Gastrocnemius medialis (tissue), 4 donors: ENCODE results near the gene GAGE2A.

ENCODE experiments used
- POLR2A ChIP-seq, 2 donors: fragments of 450-650 bp; IDR thresholded peaks; one replicate each; pipeline ENCODE4 v1.6.1; 2017; ENCODE audit warnings: antibody characterized with exemption in 2 of 2, mild to moderate bottlenecking in 2 of 2, moderate library complexity in 2 of 2
- TF ChIP-seq, protein P1 (sequence below), 5 experiments: fragments of 450-650 bp in 3 of 5; fragments of 200-600 bp in 2 of 5; sonication (generic) in 2 of 5; IDR thresholded peaks in 4 of 5; conservative IDR thresholded peaks in 1 of 5; 1 replicate in 4 of 5; 2 replicates in 1 of 5; pipeline ENCODE4 v1.5.1; 2016 to 2019; ENCODE audit warnings: antibody characterized with exemption in 5 of 5, mild to moderate bottlenecking in 3 of 5, moderate library complexity in 3 of 5

DNA sequence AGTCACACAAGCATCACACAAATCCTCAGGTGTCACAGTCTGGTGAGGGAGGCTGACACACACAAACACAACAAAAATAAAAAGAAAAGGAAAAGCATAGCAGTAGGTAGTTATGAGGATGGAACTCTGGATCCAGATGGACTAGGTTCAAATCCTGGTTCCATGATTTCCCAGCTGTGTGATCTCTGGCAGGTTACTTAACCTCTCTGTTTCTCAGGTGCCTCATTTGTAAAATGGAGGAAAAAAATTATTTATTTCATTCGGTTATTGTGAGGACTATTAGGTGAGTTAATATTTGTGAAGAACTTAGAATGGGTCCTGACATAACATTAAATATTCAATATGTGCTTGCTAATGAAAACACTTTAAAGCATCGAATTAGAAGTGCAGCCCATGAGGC, 29.3 kb downstream of the GAGE2A start:
- TF ChIP-seq, protein P1, sequence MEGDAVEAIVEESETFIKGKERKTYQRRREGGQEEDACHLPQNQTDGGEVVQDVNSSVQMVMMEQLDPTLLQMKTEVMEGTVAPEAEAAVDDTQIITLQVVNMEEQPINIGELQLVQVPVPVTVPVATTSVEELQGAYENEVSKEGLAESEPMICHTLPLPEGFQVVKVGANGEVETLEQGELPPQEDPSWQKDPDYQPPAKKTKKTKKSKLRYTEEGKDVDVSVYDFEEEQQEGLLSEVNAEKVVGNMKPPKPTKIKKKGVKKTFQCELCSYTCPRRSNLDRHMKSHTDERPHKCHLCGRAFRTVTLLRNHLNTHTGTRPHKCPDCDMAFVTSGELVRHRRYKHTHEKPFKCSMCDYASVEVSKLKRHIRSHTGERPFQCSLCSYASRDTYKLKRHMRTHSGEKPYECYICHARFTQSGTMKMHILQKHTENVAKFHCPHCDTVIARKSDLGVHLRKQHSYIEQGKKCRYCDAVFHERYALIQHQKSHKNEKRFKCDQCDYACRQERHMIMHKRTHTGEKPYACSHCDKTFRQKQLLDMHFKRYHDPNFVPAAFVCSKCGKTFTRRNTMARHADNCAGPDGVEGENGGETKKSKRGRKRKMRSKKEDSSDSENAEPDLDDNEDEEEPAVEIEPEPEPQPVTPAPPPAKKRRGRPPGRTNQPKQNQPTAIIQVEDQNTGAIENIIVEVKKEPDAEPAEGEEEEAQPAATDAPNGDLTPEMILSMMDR (IDR thresholded peaks at IDR 0.05 in 4 of 5, conservative IDR thresholded peaks at IDR 0.05 in 1 of 5), result no peak
- TF ChIP-seq POLR2A (IDR thresholded peaks at IDR 0.05), result no peak
